HCT116 (cell line): Measurements from ENCODE around the gene CDK18. TPM values are rescaled to one million over a fixed set of nuclear protein-coding genes. Genes with fewer than 3 reads are reported as not detected.

Source experiments
- ATAC-seq: fragments of 200-7000 bp; cut with Tn5 transposase; 2 replicates; pipeline ENCODE4 v1.9.1; 2020; ENCODE audit warnings: mild to moderate bottlenecking, moderate library complexity
- BruUV-seq: library from RNA; stranded (reverse); fragments of 400-500 nt; replicated peaks from 2 replicates; lab custom pipeline; 2021; lab: Mats Ljungman, UMichigan
- CTCF ChIA-PET: fragments of 300-600 bp; sonication (Branson Sonifier 250); formaldehyde crosslinking; loops from one replicate; lab custom pipeline; 2021; ENCODE audit warnings: antibody characterized with exemption; lab: Charles Lee
- POLR2A ChIA-PET: fragments of 300-600, 350-600 bp; sonication (Branson Sonifier 250); formaldehyde crosslinking; loops from one replicate; lab custom pipeline; 2021; ENCODE audit warnings: antibody characterized with exemption; lab: Charles Lee
- RAD21 ChIA-PET, 2 experiments: fragments of 300-600 bp; sonication (Branson Sonifier 250); formaldehyde crosslinking; loops; one replicate each; lab custom pipeline; 2023; ENCODE audit warnings: low total read pairs in 2 of 2; ENCODE audit not compliant: uncharacterized antibody in 2 of 2, unreplicated experiment in 2 of 2, low non-redundant PET in 1 of 2; lab: Charles Lee
- DNase-seq: peaks from one replicate; pipeline ENCODE4 v3.0.0-alpha.2; 2010; ENCODE audit warnings: low read depth, low spot score
- H2AFZ ChIP-seq: fragments of 200-600 bp; shearing (Covaris generic), sonication (generic); 2 replicates; pipeline ENCODE4 v1.6.1; 2017; ENCODE audit warnings: low read depth, mixed run types, mixed read lengths, antibody characterized with exemption, low read length; ENCODE audit not compliant: poor library complexity, severe bottlenecking
- H3K27ac ChIP-seq: 2 replicates; pipeline ENCODE4 v1.5.1; 2012; ENCODE audit warnings: low read depth, low read length
- H3K27me3 ChIP-seq: fragments of 200-600 bp; sonication (generic); 2 replicates; pipeline ENCODE4 v1.6.1; 2016; ENCODE audit warnings: mixed run types, low read length, mixed read lengths; ENCODE audit not compliant: insufficient read depth
- H3K36me3 ChIP-seq, 2 experiments: fragments of 200-500 bp in 1 of 2; fragments of 200-600 bp in 1 of 2; sonication (Bioruptor generic) in 1 of 2; sonication (generic) in 1 of 2; 2 replicates each; pipeline versions ENCODE4 v1.5.1 to v1.6.1; 2014 to 2016; ENCODE audit warnings: low read length in 2 of 2, inconsistent platforms in 1 of 2, mixed read lengths in 1 of 2, mixed run types in 1 of 2; ENCODE audit not compliant: insufficient read depth in 2 of 2, control insufficient read depth in 1 of 2
- H3K4me1 ChIP-seq, 2 experiments: fragments of 200-600 bp in 1 of 2; sonication (generic) in 1 of 2; 2 replicates each; pipeline versions ENCODE4 v1.5.1 to v1.6.1; 2012 to 2017; ENCODE audit warnings: low read length in 2 of 2, inconsistent platforms in 1 of 2, mild to moderate bottlenecking in 1 of 2, mixed read lengths in 1 of 2, mixed run types in 1 of 2, moderate library complexity in 1 of 2; ENCODE audit not compliant: insufficient read depth in 2 of 2, control insufficient read depth in 1 of 2
- H3K4me2 ChIP-seq: fragments of 200-600 bp; sonication (generic); 2 replicates; pipeline ENCODE4 v1.6.1; 2017; ENCODE audit warnings: mixed run types, low read length, mixed read lengths
- H3K4me3 ChIP-seq, 2 experiments: fragments of 200-600 bp in 1 of 2; sonication (generic) in 1 of 2; replicated peaks in 1 of 2; 2 replicates each; pipeline ENCODE4 v1.5.1; 2011 to 2016; ENCODE audit warnings: low read length in 2 of 2, control low read depth in 1 of 2, low read depth in 1 of 2, mild to moderate bottlenecking in 1 of 2, mixed read lengths in 1 of 2, mixed run types in 1 of 2
- H3K79me2 ChIP-seq: fragments of 200-600 bp; sonication (generic); 2 replicates; pipeline ENCODE4 v1.6.1; 2017; ENCODE audit warnings: mild to moderate bottlenecking, mixed run types, low read length, moderate library complexity, mixed read lengths; ENCODE audit not compliant: insufficient read depth
- H3K9ac ChIP-seq: fragments of 200-600 bp; sonication (generic); 2 replicates; pipeline ENCODE4 v1.6.1; 2016; ENCODE audit warnings: low read length, mixed read lengths
- H3K9me2 ChIP-seq: fragments of 200-600 bp; sonication (generic), shearing (Covaris generic); 2 replicates; pipeline ENCODE4 v1.6.1; 2017; ENCODE audit warnings: mixed run types, mild to moderate bottlenecking, moderate library complexity; ENCODE audit not compliant: insufficient read depth
- H3K9me3 ChIP-seq, 2 experiments: fragments of 200-500 bp in 1 of 2; fragments of 200-600 bp in 1 of 2; sonication (Bioruptor generic) in 1 of 2; sonication (generic) in 1 of 2; 2 replicates each; pipeline ENCODE4 v1.6.1; 2014 to 2017; ENCODE audit warnings: low read length in 2 of 2, mixed read lengths in 2 of 2, inconsistent platforms in 1 of 2, low read depth in 1 of 2, mild to moderate bottlenecking in 1 of 2, mixed run types in 1 of 2, moderate library complexity in 1 of 2; ENCODE audit not compliant: control insufficient read depth in 1 of 2, insufficient read depth in 1 of 2
- H4K20me1 ChIP-seq: fragments of 200-600 bp; sonication (generic), shearing (Covaris generic); 2 replicates; pipeline ENCODE4 v1.6.1; 2017; ENCODE audit warnings: mixed run types, mild to moderate bottlenecking, moderate library complexity; ENCODE audit not compliant: insufficient read depth
- CEBPB ChIP-seq: IDR thresholded peaks from 2 replicates; pipeline ENCODE4 v1.6.1; 2012; ENCODE audit warnings: low read depth
- EGR1 ChIP-seq: IDR thresholded peaks from 2 replicates; pipeline ENCODE4 v1.6.1; 2012; ENCODE audit warnings: low read depth
- POLR2A ChIP-seq: IDR thresholded peaks from 2 replicates; pipeline ENCODE4 v1.7.0; 2011; ENCODE audit warnings: borderline replicate concordance; ENCODE audit not compliant: insufficient read depth, insufficient read length; ENCODE audit errors: extremely low read depth
- RAD21 ChIP-seq: IDR thresholded peaks from 2 replicates; pipeline ENCODE4 v1.6.1; 2012; ENCODE audit warnings: low read depth, mild to moderate bottlenecking
- SP1 ChIP-seq: IDR thresholded peaks from 2 replicates; pipeline ENCODE4 v1.6.1; 2012; ENCODE audit warnings: low read depth
- SRF ChIP-seq: IDR thresholded peaks from 2 replicates; pipeline ENCODE4 v1.6.1; 2012; ENCODE audit warnings: low read depth
- YY1 ChIP-seq: IDR thresholded peaks from 2 replicates; pipeline ENCODE4 v1.6.1; 2011; ENCODE audit warnings: low read length, low read depth, moderate library complexity, mild to moderate bottlenecking; ENCODE audit not compliant: insufficient replicate concordance; ENCODE audit errors: extremely low read depth
- ZNF274 ChIP-seq: fragments of 200-500 bp; sonication (Bioruptor generic); IDR thresholded peaks from 2 replicates; pipeline ENCODE4 v1.6.1; 2014; ENCODE audit warnings: mild to moderate bottlenecking, low read depth, low read length, inconsistent platforms
- intact Hi-C: fragments of 100-400 bp; cut with micrococcal nuclease; formaldehyde crosslinking; loops from 2 replicates; pipeline ENCODE4 v1.10.0; 2022
- total RNA-seq: library from RNA; stranded (reverse); gene quantifications from one replicate; pipeline ENCODE4 v1.2.1, GENCODE V29; 2021; ENCODE audit not compliant: unreplicated experiment
- TF ChIP-seq, protein P1 (sequence below): IDR thresholded peaks from 2 replicates; pipeline ENCODE4 v1.6.1; 2012; ENCODE audit warnings: low read depth
- TF ChIP-seq, protein P2 (sequence below): IDR thresholded peaks from 2 replicates; pipeline ENCODE4 v1.6.1; 2012

CDK18 gene
- total RNA-seq, 1 experiment from 2014 or later: 32.0 TPM

DNA sequence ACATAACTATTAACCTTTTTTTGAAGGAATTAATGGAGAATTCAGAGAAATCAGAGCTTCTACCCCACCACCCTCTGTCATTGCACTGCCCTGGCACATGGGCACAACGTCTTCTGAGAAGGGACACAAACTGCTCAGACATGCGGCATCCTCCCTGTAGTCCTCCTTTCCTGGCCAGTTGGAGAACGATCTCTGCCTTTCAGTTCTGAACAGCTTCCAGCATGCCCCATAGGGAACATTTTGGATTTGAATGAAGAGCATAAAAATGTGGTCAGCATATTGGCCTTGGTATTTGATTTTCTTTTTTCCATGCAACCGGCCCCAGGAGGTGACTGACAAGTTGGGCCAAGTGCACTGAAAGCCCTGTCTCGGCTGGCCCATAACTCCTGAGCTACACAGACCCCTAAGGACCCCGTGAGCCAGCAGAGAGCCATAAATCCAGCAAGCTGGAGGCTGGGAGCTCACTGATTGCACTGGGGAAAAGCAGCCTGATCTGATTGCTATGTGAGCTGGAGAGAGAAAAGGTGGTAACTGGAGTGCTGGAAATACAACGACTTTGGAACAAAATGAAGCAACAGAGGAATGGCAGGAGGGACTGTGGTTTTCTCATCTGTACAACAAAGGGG, 37.8 kb upstream of the CDK18 start:
- DNase-seq: no peak
- H3K9me3 ChIP-seq: no peaks in the 10 kb centered on the region
- RAD21 ChIA-PET: no interaction called here
- POLR2A ChIA-PET: no interaction called here
- H3K79me2 ChIP-seq: no peaks in the 10 kb centered on the region
- H3K4me2 ChIP-seq: no peak overlapping the region
- intact Hi-C loops: no loop called here
- no peak for TF ChIP-seq SRF
- TF ChIP-seq, protein P1, sequence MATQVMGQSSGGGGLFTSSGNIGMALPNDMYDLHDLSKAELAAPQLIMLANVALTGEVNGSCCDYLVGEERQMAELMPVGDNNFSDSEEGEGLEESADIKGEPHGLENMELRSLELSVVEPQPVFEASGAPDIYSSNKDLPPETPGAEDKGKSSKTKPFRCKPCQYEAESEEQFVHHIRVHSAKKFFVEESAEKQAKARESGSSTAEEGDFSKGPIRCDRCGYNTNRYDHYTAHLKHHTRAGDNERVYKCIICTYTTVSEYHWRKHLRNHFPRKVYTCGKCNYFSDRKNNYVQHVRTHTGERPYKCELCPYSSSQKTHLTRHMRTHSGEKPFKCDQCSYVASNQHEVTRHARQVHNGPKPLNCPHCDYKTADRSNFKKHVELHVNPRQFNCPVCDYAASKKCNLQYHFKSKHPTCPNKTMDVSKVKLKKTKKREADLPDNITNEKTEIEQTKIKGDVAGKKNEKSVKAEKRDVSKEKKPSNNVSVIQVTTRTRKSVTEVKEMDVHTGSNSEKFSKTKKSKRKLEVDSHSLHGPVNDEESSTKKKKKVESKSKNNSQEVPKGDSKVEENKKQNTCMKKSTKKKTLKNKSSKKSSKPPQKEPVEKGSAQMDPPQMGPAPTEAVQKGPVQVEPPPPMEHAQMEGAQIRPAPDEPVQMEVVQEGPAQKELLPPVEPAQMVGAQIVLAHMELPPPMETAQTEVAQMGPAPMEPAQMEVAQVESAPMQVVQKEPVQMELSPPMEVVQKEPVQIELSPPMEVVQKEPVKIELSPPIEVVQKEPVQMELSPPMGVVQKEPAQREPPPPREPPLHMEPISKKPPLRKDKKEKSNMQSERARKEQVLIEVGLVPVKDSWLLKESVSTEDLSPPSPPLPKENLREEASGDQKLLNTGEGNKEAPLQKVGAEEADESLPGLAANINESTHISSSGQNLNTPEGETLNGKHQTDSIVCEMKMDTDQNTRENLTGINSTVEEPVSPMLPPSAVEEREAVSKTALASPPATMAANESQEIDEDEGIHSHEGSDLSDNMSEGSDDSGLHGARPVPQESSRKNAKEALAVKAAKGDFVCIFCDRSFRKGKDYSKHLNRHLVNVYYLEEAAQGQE: no peak
- TF ChIP-seq EGR1: no peak
- no peak for TF ChIP-seq CEBPB
- no peak for TF ChIP-seq YY1
- TF ChIP-seq, protein P2, sequence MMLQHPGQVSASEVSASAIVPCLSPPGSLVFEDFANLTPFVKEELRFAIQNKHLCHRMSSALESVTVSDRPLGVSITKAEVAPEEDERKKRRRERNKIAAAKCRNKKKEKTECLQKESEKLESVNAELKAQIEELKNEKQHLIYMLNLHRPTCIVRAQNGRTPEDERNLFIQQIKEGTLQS: no peak
- TF ChIP-seq ZNF274: no peak
- TF ChIP-seq SP1: no peak
- TF ChIP-seq POLR2A: no peak
- TF ChIP-seq RAD21: no peak
- H3K9ac ChIP-seq: no peak overlapping the region
- CTCF ChIA-PET: interaction anchor here (1.6 kb wide), 1 partner anchor 19 kb away, joined by 6 read pairs; no protein-coding TSS in a partner anchor
- BruUV-seq: no TSS peak
- H3K36me3 ChIP-seq: no peaks in the 10 kb centered on the region
- peaks cover 14% of the 10 kb centered on the region for H3K27me3 ChIP-seq
- no peak overlapping the region for H2AFZ ChIP-seq
- ATAC-seq: no peak
- H3K4me1 ChIP-seq: no peaks in the 10 kb centered on the region
- H3K4me3 ChIP-seq: no peak overlapping the region
- H3K27ac ChIP-seq: no peak overlapping the region
- no peaks in the 10 kb centered on the region for H4K20me1 ChIP-seq
- H3K9me2 ChIP-seq: no peaks in the 10 kb centered on the region
